Mucosa of rectum (tissue), 2 donors: ENCODE data around the gene FARP1.

Experiments
- H3K27ac ChIP-seq, 2 donors: one replicate each; pipeline ENCODE4 v1.7.0; 2013; ENCODE audit warnings: inconsistent platforms in 2 of 2, low read depth in 2 of 2, low read length in 2 of 2
- H3K27me3 ChIP-seq, 2 donors: one replicate each; pipeline ENCODE4 v1.7.0; 2013; ENCODE audit warnings: low read length in 2 of 2; ENCODE audit not compliant: control insufficient read depth in 2 of 2, insufficient read depth in 2 of 2
- H3K36me3 ChIP-seq, 2 donors: one replicate each; pipeline ENCODE4 v1.7.0; 2013; ENCODE audit warnings: low read length in 2 of 2; ENCODE audit not compliant: control insufficient read depth in 2 of 2, insufficient read depth in 2 of 2
- H3K4me1 ChIP-seq, 2 donors: one replicate each; pipeline ENCODE4 v1.7.0; 2013; ENCODE audit warnings: low read length in 2 of 2, mild to moderate bottlenecking in 1 of 2; ENCODE audit not compliant: control insufficient read depth in 2 of 2, insufficient read depth in 2 of 2
- H3K4me3 ChIP-seq, 2 donors: one replicate each; pipeline ENCODE4 v1.7.0; 2013; ENCODE audit warnings: low read length in 2 of 2
- H3K9ac ChIP-seq, 2 donors: one replicate each; pipeline ENCODE4 v1.7.0; 2013; ENCODE audit warnings: low read length in 2 of 2, low read depth in 1 of 2, mild to moderate bottlenecking in 1 of 2
- H3K9me3 ChIP-seq, 2 donors: one replicate each; pipeline ENCODE4 v1.7.0; 2013; ENCODE audit warnings: low read length in 2 of 2; ENCODE audit not compliant: control insufficient read depth in 2 of 2
- donor health status: healthy.
- donor health status: Normal muscosa, but diverticular disease.

The FARP1 gene

DNA sequence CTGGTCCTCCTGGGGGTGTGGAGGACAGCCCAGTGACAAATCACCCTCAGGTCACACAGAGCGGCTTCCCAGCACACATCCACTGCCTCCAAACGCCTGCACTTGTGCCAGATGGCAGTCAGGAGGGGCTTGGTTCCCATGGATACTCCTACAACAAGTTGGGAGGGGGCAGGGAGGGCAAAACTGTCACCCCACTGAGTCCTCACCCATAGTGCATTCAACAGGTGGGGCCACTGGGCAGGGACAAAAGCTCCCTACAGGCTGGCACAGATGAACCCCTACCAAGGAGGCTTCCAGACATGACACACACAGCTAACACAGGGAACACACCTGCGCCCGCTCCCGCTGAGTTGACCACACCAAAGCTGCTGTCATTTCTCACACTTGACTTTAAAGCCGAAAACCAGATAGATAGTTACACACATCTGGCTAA, 313.5 kb downstream of the FARP1 start:
- H3K27me3 ChIP-seq: no peaks in the 10 kb centered on the region
- H3K4me3 ChIP-seq: no peak overlapping the region
- peaks cover 47 to 72% of the 10 kb centered on the region in 2 donors for H3K36me3 ChIP-seq
- no peak overlapping the region for H3K9ac ChIP-seq
- no peaks in the 10 kb centered on the region for H3K9me3 ChIP-seq
- H3K4me1 ChIP-seq: peaks cover 0 to 3% of the 10 kb centered on the region in 2 donors
- no peak overlapping the region for H3K27ac ChIP-seq

DNA sequence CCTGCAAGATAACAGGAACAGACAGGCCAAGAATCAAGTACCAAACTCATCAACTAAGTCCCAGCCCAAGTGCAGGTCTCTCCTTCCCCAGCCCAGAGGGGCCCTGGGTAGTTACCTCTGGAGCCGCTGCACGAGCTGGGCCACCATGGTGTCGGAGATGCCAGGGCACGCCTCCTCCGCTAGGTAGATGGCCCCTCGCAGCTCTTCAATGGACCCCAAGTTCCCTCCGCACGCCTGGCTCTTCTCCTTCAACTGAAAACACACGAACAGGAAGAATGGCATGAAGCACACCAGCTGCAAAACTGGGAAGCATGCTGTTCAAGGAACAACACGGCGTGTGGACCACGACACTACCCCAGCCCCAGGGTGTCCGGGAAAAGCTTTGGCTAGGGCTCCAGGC, 314.2 kb downstream of the FARP1 start:
- H3K36me3 ChIP-seq: peaks cover 47 to 71% of the 10 kb centered on the region in 2 donors
- H3K27ac ChIP-seq: no peak overlapping the region
- H3K9me3 ChIP-seq: no peaks in the 10 kb centered on the region
- H3K4me1 ChIP-seq: peaks cover under 1 to 3% of the 10 kb centered on the region in 2 donors
- no peak overlapping the region for H3K4me3 ChIP-seq
- no peaks in the 10 kb centered on the region for H3K27me3 ChIP-seq
- H3K9ac ChIP-seq: no peak overlapping the region

DNA sequence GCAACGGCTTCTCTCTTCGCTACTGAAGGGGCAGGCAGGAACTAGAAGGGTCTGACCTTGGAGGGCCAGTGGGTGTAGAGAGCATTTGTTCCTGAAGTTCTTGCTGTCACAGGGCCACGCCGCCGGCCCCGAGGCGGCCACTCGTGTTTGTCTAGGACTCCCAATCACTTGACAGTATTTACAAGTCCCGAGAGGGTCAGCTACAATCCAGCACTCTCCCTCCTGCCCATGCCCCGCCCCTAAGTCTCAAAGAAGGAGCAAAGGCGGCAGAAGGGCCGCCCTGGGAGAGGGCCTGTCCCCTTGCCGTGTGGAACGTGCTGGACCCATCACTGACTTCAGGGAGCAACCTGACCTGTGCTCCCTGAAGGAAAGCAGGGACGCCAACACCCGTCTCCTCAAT, 315.5 kb downstream of the FARP1 start:
- Histone ChIP-seq H3K9me3 (no peaks in the 10 kb centered on the region), H3K36me3 (peaks cover 57 to 70% of the 10 kb centered on the region in 2 donors), H3K27me3 (no peaks in the 10 kb centered on the region), H3K4me3 (no peak overlapping the region), H3K9ac (no peak overlapping the region), H3K27ac (no peak overlapping the region), H3K4me1 (peaks cover 2 to 3% of the 10 kb centered on the region in 2 donors)

DNA sequence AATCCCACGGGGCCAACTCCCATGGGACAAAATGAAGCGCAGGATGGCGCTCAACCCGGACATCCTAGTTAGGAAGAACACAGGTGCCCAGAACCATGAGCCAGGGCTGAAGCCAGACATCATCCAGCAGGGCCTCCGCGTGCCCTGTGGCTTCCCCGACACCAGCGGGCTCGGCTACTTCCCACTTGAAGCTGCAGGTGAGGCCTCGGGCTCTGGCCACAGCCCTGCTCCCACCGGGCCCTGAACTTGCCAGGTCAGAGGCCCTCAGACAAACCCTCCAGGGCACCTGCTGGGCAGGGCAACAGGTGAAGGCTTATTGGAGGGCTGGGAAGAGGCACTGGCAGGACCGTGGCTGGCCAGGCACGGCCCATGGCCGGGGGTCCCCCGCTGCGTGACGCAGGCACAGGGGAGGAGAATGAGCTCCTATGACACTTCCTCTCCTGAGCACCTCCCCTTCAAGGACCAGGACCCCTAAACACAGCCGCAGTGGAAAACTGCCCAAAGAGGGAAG, 316.3 kb downstream of the FARP1 start:
- H3K4me1 ChIP-seq: peaks cover 2 to 3% of the 10 kb centered on the region in 2 donors
- H3K9me3 ChIP-seq: no peaks in the 10 kb centered on the region
- no peak overlapping the region for H3K27ac ChIP-seq
- peaks cover 62 to 71% of the 10 kb centered on the region in 2 donors for H3K36me3 ChIP-seq
- H3K4me3 ChIP-seq: no peak overlapping the region
- H3K9ac ChIP-seq: no peak overlapping the region
- no peaks in the 10 kb centered on the region for H3K27me3 ChIP-seq

DNA sequence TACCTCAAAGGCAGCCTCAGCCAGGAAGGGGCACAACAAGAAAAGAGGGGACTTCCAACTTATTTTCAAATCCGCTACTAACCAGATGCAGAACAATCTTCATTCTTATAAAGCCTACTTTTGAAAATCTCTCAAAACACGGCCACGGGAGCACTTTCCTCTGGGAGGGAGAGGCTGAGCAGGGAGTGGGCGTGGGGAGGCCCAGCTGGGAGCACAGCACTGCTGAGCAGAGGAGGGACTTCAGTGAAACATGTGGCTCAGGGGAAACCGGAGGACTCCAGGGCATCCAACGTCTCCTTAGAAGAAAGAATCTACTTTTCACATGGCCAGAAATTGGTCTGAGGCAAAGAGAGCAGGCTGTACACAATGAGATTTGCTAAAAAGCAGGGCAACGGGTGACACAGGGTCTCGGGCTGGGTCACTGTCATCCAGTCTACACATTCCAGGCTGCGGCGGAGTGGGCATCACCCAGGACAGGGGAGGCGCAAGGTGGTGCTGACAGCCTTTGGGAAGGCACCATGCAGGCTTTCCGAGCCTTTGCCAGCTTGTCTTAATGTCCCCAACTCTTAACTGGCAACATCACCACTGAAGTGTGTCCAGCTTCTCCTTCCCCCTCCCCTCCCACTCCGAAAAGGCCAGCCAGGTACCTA, 317.0 kb downstream of the FARP1 start:
- Histone ChIP-seq H3K27ac (no peak overlapping the region), H3K4me1 (peaks cover 0 to 2% of the 10 kb centered on the region in 2 donors), H3K4me3 (no peak overlapping the region), H3K9ac (no peak overlapping the region), H3K36me3 (peaks cover 64 to 67% of the 10 kb centered on the region in 2 donors), H3K9me3 (no peaks in the 10 kb centered on the region), H3K27me3 (no peaks in the 10 kb centered on the region)

GRCh38 chr13:98460516-98460915, 317.6 kb downstream of the FARP1 start:
- Histone ChIP-seq H3K4me3 (no peak overlapping the region), H3K27ac (no peak overlapping the region), H3K36me3 (peaks cover 69 to 71% of the 10 kb centered on the region in 2 donors), H3K4me1 (peaks cover 0 to 2% of the 10 kb centered on the region in 2 donors), H3K9ac (no peak overlapping the region), H3K9me3 (no peaks in the 10 kb centered on the region), H3K27me3 (no peaks in the 10 kb centered on the region)

GRCh38 chr13:98461486-98462240, 318.8 kb downstream of the FARP1 start:
- Histone ChIP-seq H3K9ac (no peak overlapping the region), H3K27me3 (no peaks in the 10 kb centered on the region), H3K9me3 (no peaks in the 10 kb centered on the region), H3K36me3 (peaks cover 70 to 74% of the 10 kb centered on the region in 2 donors), H3K4me3 (no peak overlapping the region), H3K4me1 (peaks cover 0 to 2% of the 10 kb centered on the region in 2 donors), H3K27ac (no peak overlapping the region)

DNA sequence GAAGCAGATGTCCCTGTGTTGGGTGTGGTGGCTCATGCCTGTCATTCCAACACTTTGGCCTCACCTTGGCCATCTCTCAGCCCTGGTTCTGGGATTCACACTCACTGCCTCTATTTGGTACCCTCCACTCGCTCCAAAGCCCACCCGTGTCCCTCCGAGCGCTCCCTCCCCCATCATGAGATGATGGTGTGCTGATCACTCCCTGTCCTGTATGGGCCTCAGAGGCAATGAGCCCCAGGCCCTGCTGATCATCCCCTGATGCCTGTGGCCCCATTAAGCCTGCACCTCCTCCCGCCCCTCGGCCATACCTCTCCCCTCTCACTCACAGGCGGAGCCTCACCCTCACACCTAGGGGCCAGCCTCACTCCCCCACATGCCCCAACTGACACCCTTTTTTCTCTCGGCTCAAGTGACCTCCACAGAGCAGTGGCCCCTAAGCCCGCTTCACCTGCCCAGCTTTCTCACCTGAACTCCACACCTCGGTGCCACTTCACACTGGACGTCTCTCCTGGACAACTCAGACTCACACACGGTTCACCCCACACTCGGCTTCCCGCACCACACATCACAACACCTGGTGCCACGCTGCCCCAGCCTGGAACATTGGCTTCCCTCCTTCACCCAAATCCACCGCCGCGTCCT, 319.5 kb downstream of the FARP1 start:
- no peaks in the 10 kb centered on the region for H3K9me3 ChIP-seq
- no peak overlapping the region for H3K9ac ChIP-seq
- H3K27ac ChIP-seq: no peak overlapping the region
- H3K36me3 ChIP-seq: peaks cover 65 to 70% of the 10 kb centered on the region in 2 donors
- H3K4me3 ChIP-seq: no peak overlapping the region
- no peaks in the 10 kb centered on the region for H3K27me3 ChIP-seq
- peaks cover 0 to 3% of the 10 kb centered on the region in 2 donors for H3K4me1 ChIP-seq

- Histone ChIP-seq H3K9me3 (no peaks in the 10 kb centered on the region), H3K27ac (no peak overlapping the region), H3K4me3 (no peak overlapping the region), H3K4me1 (peaks cover 0 to 5% of the 10 kb centered on the region in 2 donors), H3K36me3 (peaks cover 67 to 74% of the 10 kb centered on the region in 2 donors), H3K27me3 (no peaks in the 10 kb centered on the region), H3K9ac (no peak overlapping the region)
These were observed 320.1 kb downstream of the FARP1 start for GRCh38 chr13:98462946-98463345.
